HG02981 (cell line): ENCODE results near the gene SHC1.
A peak's percentile ranks its signal among the peaks of the same experiment; 100 is the strongest.

Experiments
- ATAC-seq: cut with Tn5 transposase; IDR thresholded peaks from one replicate; pipeline ENCODE4 v1.9.1; 2021; ENCODE audit warnings: mild to moderate bottlenecking, moderate library complexity; ENCODE audit not compliant: unreplicated experiment

Gene SHC1, protein sequence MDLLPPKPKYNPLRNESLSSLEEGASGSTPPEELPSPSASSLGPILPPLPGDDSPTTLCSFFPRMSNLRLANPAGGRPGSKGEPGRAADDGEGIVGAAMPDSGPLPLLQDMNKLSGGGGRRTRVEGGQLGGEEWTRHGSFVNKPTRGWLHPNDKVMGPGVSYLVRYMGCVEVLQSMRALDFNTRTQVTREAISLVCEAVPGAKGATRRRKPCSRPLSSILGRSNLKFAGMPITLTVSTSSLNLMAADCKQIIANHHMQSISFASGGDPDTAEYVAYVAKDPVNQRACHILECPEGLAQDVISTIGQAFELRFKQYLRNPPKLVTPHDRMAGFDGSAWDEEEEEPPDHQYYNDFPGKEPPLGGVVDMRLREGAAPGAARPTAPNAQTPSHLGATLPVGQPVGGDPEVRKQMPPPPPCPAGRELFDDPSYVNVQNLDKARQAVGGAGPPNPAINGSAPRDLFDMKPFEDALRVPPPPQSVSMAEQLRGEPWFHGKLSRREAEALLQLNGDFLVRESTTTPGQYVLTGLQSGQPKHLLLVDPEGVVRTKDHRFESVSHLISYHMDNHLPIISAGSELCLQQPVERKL

DNA sequence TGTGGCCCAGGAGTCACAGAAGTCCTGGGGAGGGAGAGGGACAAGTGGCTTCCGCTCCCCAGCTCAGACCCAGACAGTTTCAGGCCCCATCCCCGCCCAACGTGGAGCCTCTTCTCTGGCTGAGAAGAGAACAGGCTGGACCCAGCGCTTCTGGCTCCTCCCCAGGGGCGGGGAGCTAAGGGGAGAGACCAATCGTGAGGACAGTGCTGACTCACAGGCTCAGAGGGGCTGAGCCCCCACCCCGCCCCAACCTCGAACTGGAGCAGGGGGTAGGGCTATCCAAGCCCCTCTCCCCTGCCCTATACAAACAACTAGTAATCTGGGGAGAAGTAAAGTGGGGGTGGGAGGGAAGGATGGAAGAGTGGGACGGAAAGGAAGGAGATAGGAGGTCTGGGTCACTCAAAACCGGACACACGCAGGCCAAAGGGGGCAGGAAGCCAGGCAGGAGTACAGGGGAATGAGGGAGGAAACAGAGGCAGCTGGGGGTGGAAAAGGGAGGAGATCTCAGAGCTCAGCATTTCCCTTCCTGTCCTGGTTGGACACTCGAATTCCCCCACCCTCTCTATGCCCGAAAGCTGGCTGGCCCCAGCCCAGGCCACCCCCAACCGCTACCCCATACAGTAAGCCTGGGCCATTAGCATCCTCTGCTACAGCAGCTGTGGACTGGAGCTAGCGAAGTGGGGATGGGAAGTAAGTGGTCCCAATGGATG, at the start of gene SHC1:
Gene SHC1 (minus strand): TSS at position 117 of the 710 bp plus-strand sequence. CDS start 221 bp downstream, outside the sequence.
- ATAC-seq: no peak

- ATAC-seq: no peak
Observed at GRCh38 chr1:155019377-155020245, 49.1 kb upstream of the SHC1 start.

- ATAC-seq: no peak
Observed at GRCh38 chr1:155018617-155019348, 48.2 kb upstream of the SHC1 start.

DNA sequence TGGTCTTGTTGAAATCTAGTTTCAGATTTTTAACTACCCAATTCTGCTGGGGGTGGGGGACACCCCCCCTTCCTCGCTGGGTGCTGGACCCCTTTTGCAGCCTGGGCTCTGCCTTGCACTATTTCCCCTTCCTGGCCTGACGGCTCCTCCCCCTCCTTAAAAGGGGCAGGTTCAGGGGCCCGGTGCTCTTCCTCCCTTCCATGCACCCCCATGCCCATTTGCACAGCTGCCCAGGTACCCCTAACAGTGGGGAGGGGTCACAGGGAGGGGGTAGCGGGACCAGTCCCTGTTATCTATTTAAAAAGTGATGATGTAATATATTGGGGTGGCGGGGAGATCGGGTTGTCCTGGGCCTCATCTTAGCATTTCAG, 47.4 kb upstream of the SHC1 start:
- peak; percentile 28 for ATAC-seq

DNA sequence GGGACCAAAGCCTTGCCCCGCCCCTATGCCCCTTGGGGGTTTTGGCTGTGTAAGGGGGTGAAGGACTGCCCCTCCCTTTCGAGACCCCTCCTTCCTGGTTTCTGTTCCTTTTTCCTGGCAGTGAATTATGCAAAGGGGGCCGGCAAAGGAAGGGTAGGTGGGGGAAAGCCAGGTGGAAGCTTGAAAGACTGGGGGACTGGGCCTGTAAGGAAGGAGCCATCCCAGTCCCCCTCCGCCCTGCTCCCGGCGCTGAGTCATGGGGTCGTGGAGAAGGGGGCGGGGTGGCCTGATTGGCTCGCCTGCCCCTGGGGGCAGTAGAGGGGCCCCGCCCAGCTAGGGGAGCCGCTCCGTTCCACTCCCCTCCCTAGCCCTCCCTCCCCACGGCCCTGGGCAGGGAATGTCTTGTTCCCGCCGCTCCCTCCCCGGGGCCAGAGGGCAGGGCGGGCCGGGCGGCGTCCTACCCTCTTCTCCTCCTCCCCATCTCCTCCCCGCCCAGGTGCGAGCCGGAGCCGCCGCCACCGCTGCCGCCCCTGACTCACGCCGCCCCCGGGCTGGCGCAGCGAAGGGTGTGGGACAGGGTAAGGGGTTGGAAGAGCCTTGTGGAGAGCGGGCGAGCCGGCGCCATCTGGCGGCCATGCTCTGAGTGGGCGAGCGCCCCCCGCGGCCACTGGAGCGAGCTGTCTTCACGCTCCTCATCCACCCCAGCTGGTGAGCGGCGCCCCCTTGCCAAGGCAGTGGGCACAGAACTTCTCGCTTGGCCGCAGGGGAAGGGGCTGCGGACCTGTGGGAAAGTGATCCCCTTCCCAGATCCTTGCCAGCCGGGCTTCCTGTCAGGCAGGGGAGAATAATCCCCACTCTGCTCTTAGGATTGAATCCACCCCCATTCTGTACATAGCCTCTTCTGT, 46.7 kb upstream of the SHC1 start:
- peak; percentile 59 for ATAC-seq

DNA sequence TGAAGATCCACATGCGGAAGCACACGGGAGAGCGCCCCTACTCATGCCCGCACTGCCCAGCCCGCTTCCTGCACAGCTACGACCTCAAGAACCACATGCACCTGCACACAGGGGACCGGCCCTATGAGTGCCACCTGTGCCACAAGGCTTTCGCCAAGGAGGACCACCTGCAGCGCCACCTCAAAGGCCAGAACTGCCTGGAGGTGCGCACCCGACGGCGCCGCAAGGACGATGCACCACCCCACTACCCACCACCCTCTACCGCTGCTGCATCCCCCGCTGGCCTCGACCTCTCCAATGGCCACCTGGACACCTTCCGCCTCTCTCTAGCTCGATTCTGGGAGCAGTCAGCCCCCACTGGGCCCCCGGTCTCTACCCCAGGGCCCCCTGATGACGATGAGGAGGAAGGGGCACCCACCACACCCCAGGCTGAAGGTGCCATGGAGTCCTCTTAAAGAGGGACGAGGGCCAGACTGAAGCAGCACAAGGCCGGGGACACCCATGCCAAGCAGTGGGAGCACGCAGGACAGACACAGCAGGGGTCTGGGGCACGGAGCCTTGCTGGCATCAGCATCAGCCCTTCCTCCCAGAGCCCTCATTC, 45.8 kb upstream of the SHC1 start:
- ATAC-seq: no peak

DNA sequence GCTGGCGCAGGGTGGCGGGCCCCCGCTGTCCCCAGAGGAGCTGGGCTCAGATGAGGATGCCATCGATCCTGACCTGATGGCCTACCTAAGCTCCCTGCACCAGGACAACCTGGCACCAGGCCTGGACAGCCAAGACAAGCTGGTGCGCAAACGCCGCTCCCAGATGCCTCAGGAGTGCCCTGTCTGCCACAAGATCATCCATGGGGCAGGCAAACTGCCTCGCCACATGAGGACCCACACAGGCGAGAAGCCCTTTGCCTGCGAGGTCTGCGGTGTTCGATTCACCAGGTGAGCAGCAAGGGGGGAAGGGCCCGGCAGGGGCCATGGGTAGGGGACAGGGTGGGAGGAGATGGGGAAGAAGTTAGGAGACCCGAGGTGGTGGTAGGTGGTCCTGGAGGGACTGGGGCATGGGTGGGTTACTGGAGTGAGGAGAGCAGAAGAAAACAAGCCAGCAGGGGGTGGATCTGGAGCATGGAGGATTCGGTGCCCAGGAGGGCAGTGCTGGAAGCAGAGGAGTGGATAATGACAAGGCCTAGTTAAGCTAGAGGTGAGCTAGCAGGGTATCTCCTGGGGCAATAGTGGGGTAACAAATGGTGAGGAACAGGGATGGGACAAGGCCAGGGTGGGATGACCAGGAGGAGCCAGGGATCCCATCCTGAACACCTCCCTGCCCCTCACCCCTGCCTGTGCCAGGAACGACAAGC, 45.1 kb upstream of the SHC1 start:
- ATAC-seq: no peak

- no peak for ATAC-seq
Observed at GRCh38 chr1:155014709-155015508, 44.4 kb upstream of the SHC1 start.

GRCh38 chr1:155013632-155014031, 43.1 kb upstream of the SHC1 start:
- ATAC-seq: no peak

DNA sequence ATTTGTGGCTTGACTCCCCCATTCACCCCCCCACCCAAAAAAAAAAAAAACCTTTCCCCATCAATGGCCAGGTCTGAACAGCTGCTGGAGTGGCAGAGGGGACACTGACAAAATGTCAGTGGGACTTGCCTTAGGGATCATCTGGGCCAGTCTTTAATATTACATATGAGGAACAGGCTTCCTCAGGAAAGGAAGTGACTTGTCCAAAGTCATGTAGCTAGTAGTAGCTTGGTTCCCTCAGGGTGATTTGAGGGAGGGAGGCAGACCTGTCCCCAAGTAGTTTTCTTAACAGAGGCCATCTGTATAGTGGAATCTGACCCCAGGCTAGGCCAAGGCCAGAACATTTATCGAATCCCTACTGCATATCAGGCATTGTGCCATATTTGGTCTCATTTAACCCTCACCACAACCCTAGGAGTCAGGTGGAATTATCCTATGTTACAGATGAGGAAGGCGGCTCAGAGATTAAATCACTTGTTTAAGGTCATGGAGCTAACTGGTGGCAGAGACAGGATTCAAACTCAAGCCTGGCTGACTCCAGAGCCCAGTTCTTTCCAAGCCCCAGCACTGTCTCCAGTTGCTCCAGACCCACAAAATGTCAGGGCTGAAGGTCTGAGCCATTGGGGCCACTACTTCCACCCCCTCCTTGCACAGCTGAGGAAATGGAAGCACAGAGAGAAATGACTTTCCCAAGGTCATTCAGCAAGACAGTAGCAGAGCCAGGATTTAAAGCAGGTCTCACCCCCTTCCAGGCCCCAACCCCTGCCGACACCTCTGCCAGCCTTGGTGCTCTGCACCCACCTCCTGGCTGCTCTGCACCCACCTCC, 42.4 kb upstream of the SHC1 start:
- ATAC-seq: no peak

DNA sequence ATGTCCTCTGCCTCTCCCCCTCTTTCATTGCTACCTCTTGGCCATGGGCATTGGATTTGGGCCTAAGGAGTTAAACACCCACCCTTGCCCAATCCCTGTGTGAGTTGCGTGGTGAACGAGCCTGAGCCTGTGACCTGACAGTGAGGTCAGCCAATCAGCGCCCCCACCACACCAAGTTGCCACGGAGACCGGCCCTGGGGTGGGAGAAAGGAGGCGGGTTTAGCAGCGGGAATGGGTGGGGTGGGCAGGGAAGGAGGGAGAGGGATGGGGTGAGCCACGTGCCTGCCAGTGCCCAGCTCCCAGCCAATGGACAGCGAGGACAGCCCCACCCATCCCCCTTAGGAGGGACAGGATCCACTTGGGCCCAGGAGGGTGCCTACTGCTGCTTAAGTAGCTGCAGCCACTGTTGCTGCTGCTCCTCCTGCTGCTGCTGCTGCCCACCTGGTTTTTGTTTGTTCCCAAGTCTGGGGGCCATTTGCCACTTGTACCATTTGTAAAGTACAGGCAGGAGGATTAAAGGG, 41.5 kb upstream of the SHC1 start:
- ATAC-seq: no peak

- no peak for ATAC-seq
Observed at GRCh38 chr1:155011437-155012025, 41.0 kb upstream of the SHC1 start.

- ATAC-seq: no peak
Observed at GRCh38 chr1:155011004-155011416, 40.5 kb upstream of the SHC1 start.

DNA sequence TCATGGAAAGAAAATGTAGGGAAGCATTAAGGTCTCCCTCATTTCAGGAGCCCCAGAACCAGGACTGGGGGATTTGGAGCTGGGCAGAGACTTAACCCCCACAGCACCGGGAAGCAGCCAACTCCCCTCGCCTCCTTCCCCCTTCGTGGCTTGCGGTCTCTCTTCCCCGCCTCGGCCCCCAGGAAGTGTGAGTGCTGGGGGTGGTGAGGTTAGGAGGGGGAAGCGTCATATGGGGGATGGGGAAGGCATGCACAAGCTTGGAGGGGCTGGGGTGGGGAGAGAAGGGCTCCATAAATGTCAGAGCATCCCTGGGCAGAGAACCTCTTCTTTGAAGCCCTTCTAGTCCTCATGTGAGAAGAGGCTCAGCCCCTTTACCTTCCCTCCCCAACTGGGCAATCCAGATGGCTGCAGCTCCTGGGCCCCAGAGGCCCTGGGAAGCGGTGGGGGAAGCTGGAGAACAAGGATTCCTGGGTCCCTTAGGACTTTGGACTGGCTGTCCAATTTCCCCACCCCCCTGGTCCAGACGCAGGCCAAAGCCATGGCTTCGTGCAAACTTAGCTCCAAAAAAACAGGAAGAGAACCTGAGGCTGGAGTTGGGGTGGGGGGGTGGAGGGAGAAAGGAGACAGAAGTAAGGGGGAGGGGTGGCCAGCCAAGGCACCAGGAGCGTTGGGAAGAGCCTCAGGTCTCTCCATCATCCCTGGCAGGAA, 39.8 kb upstream of the SHC1 start:
- ATAC-seq: no peak

- ATAC-seq: no peak
Observed at GRCh38 chr1:155009742-155010141, 39.2 kb upstream of the SHC1 start.
